ENCODE results near the gene PRMT7. TPM values are rescaled to one million over a fixed set of nuclear protein-coding genes. Genes with fewer than 3 reads are reported as not detected.

The PRMT7 gene
- total RNA-seq, 1 experiment from 2014 or later, result 46.4 TPM

DNA sequence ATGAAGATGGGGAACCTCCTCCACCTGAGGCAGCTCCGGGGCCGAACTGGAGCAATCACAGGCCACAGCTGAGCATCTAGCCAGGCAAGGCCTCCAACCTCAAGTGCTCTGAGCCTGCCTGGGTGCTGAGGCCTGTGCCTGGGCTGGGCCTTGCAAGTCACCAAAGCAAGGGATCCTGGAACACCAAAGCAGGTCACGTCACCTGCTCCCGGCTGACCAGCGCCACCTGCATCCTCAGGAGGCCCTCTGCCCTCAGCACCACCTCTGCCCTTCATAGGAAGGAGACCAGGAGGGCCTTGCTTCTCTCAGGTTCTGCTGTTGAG is 69.5 kb downstream of the PRMT7 start:
- no peaks in the 10 kb centered on the region for H3K36me3 ChIP-seq (ENCODE audit: low read depth, low read length)
- H3K9me3 ChIP-seq (ENCODE audit: low read length), result no peaks in the 10 kb centered on the region
- H2AFZ ChIP-seq (ENCODE audit: low read length), result no peak overlapping the region
- H4K20me1 ChIP-seq (ENCODE audit: low read length), result no peaks in the 10 kb centered on the region
- H3K4me1 ChIP-seq (ENCODE audit: insufficient read depth, low read length), result no peaks in the 10 kb centered on the region; the same call in 1 of the 2 replicates
- H3K27ac ChIP-seq (ENCODE audit: low read length), result no peak overlapping the region
- no peaks in the 10 kb centered on the region for H3F3A ChIP-seq (ENCODE audit: low read length, unreplicated experiment)
- intact Hi-C loops (cut with micrococcal nuclease), result no loop called here
- no peak overlapping the region for H3K4me3 ChIP-seq (ENCODE audit: low read length)
- ChIA-PET CTCF (no interaction called here), POLR2A (ENCODE audit: unreplicated experiment) (no interaction called here)
- no TSS peak for BruUV-seq (replicated peaks)
- H3K27me3 ChIP-seq (ENCODE audit: low read length), result no peaks in the 10 kb centered on the region
- H3K9ac ChIP-seq (ENCODE audit: low read length), result no peak overlapping the region
- no peaks in the 10 kb centered on the region for H3K9me2 ChIP-seq (replicated peaks; ENCODE audit: low read length)
- no peak overlapping the region for H3K4me2 ChIP-seq (ENCODE audit: low read length)
- no peak for ATAC-seq
- TF ChIP-seq, protein P1, sequence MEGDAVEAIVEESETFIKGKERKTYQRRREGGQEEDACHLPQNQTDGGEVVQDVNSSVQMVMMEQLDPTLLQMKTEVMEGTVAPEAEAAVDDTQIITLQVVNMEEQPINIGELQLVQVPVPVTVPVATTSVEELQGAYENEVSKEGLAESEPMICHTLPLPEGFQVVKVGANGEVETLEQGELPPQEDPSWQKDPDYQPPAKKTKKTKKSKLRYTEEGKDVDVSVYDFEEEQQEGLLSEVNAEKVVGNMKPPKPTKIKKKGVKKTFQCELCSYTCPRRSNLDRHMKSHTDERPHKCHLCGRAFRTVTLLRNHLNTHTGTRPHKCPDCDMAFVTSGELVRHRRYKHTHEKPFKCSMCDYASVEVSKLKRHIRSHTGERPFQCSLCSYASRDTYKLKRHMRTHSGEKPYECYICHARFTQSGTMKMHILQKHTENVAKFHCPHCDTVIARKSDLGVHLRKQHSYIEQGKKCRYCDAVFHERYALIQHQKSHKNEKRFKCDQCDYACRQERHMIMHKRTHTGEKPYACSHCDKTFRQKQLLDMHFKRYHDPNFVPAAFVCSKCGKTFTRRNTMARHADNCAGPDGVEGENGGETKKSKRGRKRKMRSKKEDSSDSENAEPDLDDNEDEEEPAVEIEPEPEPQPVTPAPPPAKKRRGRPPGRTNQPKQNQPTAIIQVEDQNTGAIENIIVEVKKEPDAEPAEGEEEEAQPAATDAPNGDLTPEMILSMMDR (conservative IDR thresholded peaks at IDR 0.05; ENCODE audit: low read depth, low read length), result no peak
- TF ChIP-seq EZH2 (IDR thresholded peaks at IDR 0.05; ENCODE audit: low read length, unreplicated experiment) (no peak), EZH2phosphoT487 (IDR thresholded peaks at IDR 0.05; ENCODE audit: borderline replicate concordance, low read length) (no peak)
- H3K79me2 ChIP-seq (ENCODE audit: low read length), result no peaks in the 10 kb centered on the region
- no peak for DNase-seq

GRCh38 chr16:68380676-68381362 is 70.0 kb downstream of the PRMT7 start:
- POLR2A ChIA-PET (ENCODE audit: unreplicated experiment), result no interaction called here
- intact Hi-C loops (cut with micrococcal nuclease), result no loop called here
- H3K27me3 ChIP-seq (ENCODE audit: low read length), result no peaks in the 10 kb centered on the region

GRCh38 chr16:68381363-68381724 is 70.5 kb downstream of the PRMT7 start:
- no peaks in the 10 kb centered on the region for H3K9me2 ChIP-seq (replicated peaks; ENCODE audit: low read length)
- H3K27me3 ChIP-seq (ENCODE audit: low read length), result no peaks in the 10 kb centered on the region
- no peaks in the 10 kb centered on the region for H3F3A ChIP-seq (ENCODE audit: low read length, unreplicated experiment)
- DNase-seq (no peak), ATAC-seq (no peak)
- no peaks in the 10 kb centered on the region for H3K79me2 ChIP-seq (ENCODE audit: low read length)
- no TSS peak for BruUV-seq (replicated peaks)
- H3K27ac ChIP-seq (ENCODE audit: low read length), result no peak overlapping the region
- intact Hi-C loops (cut with micrococcal nuclease), result no loop called here
- no peaks in the 10 kb centered on the region for H3K9me3 ChIP-seq (ENCODE audit: low read length)
- TF ChIP-seq EZH2phosphoT487 (IDR thresholded peaks at IDR 0.05; ENCODE audit: borderline replicate concordance, low read length) (no peak), EZH2 (IDR thresholded peaks at IDR 0.05; ENCODE audit: low read length, unreplicated experiment) (no peak)
- TF ChIP-seq, protein P1 (conservative IDR thresholded peaks at IDR 0.05; ENCODE audit: low read depth, low read length), result no peak
- H3K4me3 ChIP-seq (ENCODE audit: low read length), result no peak overlapping the region
- CTCF ChIA-PET, result no interaction called here
- H4K20me1 ChIP-seq (ENCODE audit: low read length), result no peaks in the 10 kb centered on the region
- H3K4me1 ChIP-seq (ENCODE audit: insufficient read depth, low read length), result no peaks in the 10 kb centered on the region; the same call in 1 of the 2 replicates
- H3K9ac ChIP-seq (ENCODE audit: low read length), result no peak overlapping the region
- H2AFZ ChIP-seq (ENCODE audit: low read length), result no peak overlapping the region
- no peaks in the 10 kb centered on the region for H3K36me3 ChIP-seq (ENCODE audit: low read depth, low read length)
- no peak overlapping the region for H3K4me2 ChIP-seq (ENCODE audit: low read length)
- POLR2A ChIA-PET (ENCODE audit: unreplicated experiment), result no interaction called here

More at GRCh38 chr16:68380676-68381362, 70.0 kb downstream of the PRMT7 start:
- Histone ChIP-seq H4K20me1 (ENCODE audit: low read length) (no peaks in the 10 kb centered on the region), H3K27ac (ENCODE audit: low read length) (no peak overlapping the region), H3F3A (ENCODE audit: low read length, unreplicated experiment) (no peaks in the 10 kb centered on the region), H3K79me2 (ENCODE audit: low read length) (no peaks in the 10 kb centered on the region), H3K9me3 (ENCODE audit: low read length) (no peaks in the 10 kb centered on the region), H2AFZ (ENCODE audit: low read length) (no peak overlapping the region), H3K9ac (ENCODE audit: low read length) (no peak overlapping the region), H3K36me3 (ENCODE audit: low read depth, low read length) (no peaks in the 10 kb centered on the region), H3K4me3 (ENCODE audit: low read length) (no peak overlapping the region), H3K9me2 (replicated peaks; ENCODE audit: low read length) (no peaks in the 10 kb centered on the region), H3K4me2 (ENCODE audit: low read length) (no peak overlapping the region), H3K4me1 (ENCODE audit: insufficient read depth, low read length) (no peaks in the 10 kb centered on the region; the same call in 1 of the 2 replicates)
- no peak for TF ChIP-seq EZH2phosphoT487 (IDR thresholded peaks at IDR 0.05; ENCODE audit: borderline replicate concordance, low read length)
- TF ChIP-seq, protein P1 (conservative IDR thresholded peaks at IDR 0.05; ENCODE audit: low read depth, low read length), result no peak
- TF ChIP-seq EZH2 (IDR thresholded peaks at IDR 0.05; ENCODE audit: low read length, unreplicated experiment), result no peak
- ATAC-seq (no peak), DNase-seq (no peak)
- CTCF ChIA-PET, result no interaction called here
- BruUV-seq (replicated peaks), result no TSS peak
